ENCODE data around the gene DCTN4. TPM values are rescaled to one million over a fixed set of nuclear protein-coding genes. Genes with fewer than 3 reads are reported as not detected.
A peak's percentile ranks its signal among the peaks of the same experiment; 100 is the strongest.

DCTN4 gene
- total and polyA plus RNA-seq, 9 of the 15 experiments (the other 6 are each of a cell fraction or from before 2014, with no cell fraction given) = 20.4 to 64.9 (median 49.9) TPM

DNA sequence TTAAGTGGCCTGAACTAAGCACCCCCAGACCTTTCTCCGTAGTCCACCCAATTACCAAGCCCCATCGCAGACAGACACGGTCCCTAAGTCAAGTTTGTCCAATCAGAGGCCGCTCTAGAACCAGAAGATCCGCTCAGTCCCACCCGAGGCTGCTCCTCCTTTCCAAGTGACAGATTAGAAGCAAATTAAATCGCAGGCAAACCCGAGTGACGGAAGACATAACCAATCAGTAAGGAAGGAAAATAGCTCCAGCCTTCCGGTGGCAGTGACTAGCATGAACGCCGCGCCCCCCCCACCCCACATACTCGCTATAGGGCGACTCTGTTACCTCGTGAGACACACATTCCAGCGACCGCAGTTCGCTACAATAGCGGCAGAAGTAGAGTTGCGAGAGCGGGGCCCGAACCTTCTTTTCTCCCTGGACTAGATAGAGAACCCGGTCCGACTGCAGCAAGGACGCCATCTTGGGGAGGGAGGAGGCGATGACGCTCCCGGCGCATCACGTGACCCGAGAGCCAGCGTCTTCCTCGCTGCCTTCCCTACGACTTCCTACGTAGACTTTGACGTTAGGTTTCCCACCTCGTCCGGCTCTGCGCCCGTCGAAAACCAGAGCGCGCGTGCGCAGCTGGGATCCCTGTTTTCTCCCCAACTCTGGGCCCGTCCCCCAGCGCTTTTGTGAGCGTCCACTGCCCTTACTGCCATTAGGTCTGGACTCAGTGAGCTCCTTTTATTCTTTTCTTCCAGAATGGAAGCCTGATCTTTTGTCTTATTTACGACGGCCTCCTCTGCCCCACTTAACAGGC lies at the start of gene DCTN4 (continued):
- TF ChIP-seq, protein P1, sequence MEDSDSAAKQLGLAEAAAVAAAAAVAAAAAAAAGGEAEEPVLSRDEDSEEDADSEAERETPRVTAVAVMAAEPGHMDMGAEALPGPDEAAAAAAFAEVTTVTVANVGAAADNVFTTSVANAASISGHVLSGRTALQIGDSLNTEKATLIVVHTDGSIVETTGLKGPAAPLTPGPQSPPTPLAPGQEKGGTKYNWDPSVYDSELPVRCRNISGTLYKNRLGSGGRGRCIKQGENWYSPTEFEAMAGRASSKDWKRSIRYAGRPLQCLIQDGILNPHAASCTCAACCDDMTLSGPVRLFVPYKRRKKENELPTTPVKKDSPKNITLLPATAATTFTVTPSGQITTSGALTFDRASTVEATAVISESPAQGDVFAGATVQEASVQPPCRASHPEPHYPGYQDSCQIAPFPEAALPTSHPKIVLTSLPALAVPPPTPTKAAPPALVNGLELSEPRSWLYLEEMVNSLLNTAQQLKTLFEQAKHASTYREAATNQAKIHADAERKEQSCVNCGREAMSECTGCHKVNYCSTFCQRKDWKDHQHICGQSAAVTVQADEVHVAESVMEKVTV (CRISPR knock-in tag; IDR thresholded peaks at IDR 0.05) = 0 out of 2 replicates have a peak, but pooled peaks have one; percentile 15
- TF ChIP-seq KHSRP (IDR thresholded peaks at IDR 0.05) (no peak), SMARCB1 (IDR thresholded peaks at IDR 0.05; ENCODE audit: insufficient read length, low read depth) (no peak), FOXK2 (conservative IDR thresholded peaks at IDR 0.05 in 1 of 2, IDR thresholded peaks at IDR 0.05 in 1 of 2; ENCODE audit: low read depth in 2 of 2) (peak; percentile 80 to 84), ZBTB17 (CRISPR knock-in tag; IDR thresholded peaks at IDR 0.05) (peak; percentile 83), SREBF1 (IDR thresholded peaks at IDR 0.05; ENCODE audit: borderline replicate concordance, low read depth, low read length) (peak; percentile 76; the same call in 1 of the 2 replicates), ESRRA (IDR thresholded peaks at IDR 0.05; ENCODE audit: borderline replicate concordance, low read depth) (no peak), SUPT5H (IDR thresholded peaks at IDR 0.05) (peak; percentile 91), ARID2 (IDR thresholded peaks at IDR 0.05) (no peak), YY1 (IDR thresholded peaks at IDR 0.05; ENCODE audit: borderline replicate concordance in 1 of 3, control insufficient read depth in 1 of 3, extremely low read depth in 1 of 3, insufficient read depth in 3 of 3, insufficient read length in 1 of 3, insufficient replicate concordance in 2 of 3, low read depth in 1 of 3, low read length in 2 of 3) (peak; percentile 93 to 99 (median 97)), MECOM (CRISPR knock-in tag; IDR thresholded peaks at IDR 0.05) (peak; percentile 45; the same call in 1 of the 2 replicates), NRF1 (conservative IDR thresholded peaks at IDR 0.05 in 1 of 2, IDR thresholded peaks at IDR 0.05 in 1 of 2) (peak; percentile 94 to 95), SP1 (CRISPR knock-in tag; IDR thresholded peaks at IDR 0.05) (peak; percentile 65; the same call in 1 of the 2 replicates), HDAC6 (IDR thresholded peaks at IDR 0.05; ENCODE audit: low read depth, low read length) (no peak), FOXJ3 (CRISPR knock-in tag; IDR thresholded peaks at IDR 0.05) (no peak), ARNT (IDR thresholded peaks at IDR 0.05) (peak in 1 of 2 experiments; percentile 50; a peak in 1 of 4 replicates), POLR2AphosphoS5 (IDR thresholded peaks at IDR 0.05; ENCODE audit: control insufficient read depth, insufficient read depth, low read depth, low read length) (peak; percentile 89)
- TF ChIP-seq, protein P2, sequence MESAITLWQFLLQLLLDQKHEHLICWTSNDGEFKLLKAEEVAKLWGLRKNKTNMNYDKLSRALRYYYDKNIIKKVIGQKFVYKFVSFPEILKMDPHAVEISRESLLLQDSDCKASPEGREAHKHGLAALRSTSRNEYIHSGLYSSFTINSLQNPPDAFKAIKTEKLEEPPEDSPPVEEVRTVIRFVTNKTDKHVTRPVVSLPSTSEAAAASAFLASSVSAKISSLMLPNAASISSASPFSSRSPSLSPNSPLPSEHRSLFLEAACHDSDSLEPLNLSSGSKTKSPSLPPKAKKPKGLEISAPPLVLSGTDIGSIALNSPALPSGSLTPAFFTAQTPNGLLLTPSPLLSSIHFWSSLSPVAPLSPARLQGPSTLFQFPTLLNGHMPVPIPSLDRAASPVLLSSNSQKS (CRISPR knock-in tag; IDR thresholded peaks at IDR 0.05) = no peak
- TF ChIP-seq, protein P3, sequence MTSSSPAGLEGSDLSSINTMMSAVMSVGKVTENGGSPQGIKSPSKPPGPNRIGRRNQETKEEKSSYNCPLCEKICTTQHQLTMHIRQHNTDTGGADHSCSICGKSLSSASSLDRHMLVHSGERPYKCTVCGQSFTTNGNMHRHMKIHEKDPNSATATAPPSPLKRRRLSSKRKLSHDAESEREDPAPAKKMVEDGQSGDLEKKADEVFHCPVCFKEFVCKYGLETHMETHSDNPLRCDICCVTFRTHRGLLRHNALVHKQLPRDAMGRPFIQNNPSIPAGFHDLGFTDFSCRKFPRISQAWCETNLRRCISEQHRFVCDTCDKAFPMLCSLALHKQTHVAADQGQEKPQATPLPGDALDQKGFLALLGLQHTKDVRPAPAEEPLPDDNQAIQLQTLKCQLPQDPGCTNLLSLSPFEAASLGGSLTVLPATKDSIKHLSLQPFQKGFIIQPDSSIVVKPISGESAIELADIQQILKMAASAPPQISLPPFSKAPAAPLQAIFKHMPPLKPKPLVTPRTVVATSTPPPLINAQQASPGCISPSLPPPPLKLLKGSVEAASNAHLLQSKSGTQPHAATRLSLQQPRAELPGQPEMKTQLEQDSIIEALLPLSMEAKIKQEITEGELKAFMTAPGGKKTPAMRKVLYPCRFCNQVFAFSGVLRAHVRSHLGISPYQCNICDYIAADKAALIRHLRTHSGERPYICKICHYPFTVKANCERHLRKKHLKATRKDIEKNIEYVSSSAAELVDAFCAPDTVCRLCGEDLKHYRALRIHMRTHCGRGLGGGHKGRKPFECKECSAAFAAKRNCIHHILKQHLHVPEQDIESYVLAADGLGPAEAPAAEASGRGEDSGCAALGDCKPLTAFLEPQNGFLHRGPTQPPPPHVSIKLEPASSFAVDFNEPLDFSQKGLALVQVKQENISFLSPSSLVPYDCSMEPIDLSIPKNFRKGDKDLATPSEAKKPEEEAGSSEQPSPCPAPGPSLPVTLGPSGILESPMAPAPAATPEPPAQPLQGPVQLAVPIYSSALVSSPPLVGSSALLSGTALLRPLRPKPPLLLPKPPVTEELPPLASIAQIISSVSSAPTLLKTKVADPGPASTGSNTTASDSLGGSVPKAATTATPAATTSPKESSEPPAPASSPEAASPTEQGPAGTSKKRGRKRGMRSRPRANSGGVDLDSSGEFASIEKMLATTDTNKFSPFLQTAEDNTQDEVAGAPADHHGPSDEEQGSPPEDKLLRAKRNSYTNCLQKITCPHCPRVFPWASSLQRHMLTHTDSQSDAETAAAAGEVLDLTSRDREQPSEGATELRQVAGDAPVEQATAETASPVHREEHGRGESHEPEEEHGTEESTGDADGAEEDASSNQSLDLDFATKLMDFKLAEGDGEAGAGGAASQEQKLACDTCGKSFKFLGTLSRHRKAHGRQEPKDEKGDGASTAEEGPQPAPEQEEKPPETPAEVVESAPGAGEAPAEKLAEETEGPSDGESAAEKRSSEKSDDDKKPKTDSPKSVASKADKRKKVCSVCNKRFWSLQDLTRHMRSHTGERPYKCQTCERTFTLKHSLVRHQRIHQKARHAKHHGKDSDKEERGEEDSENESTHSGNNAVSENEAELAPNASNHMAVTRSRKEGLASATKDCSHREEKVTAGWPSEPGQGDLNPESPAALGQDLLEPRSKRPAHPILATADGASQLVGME (CRISPR knock-in tag; IDR thresholded peaks at IDR 0.05) = 0 out of 2 replicates have a peak, but pooled peaks have one; percentile 66
